Vagina (tissue), 2 donors: ENCODE measurements around the gene KRTAP10-4.

Experiments
- CTCF ChIP-seq, 3 experiments: fragments of 450-650 bp in 2 of 3; fragments of 200-600 bp in 1 of 3; sonication (generic) in 1 of 3; IDR thresholded peaks; one replicate each; pipeline ENCODE4 v1.5.1; 2017 to 2019; ENCODE audit warnings: antibody characterized with exemption in 3 of 3, mild to moderate bottlenecking in 2 of 3, moderate library complexity in 2 of 3
- POLR2A ChIP-seq, 2 donors: fragments of 450-650 bp; IDR thresholded peaks; one replicate each; pipeline ENCODE4 v1.6.1; 2017; ENCODE audit warnings: antibody characterized with exemption in 2 of 2, mild to moderate bottlenecking in 2 of 2, moderate library complexity in 2 of 2
- POLR2AphosphoS5 ChIP-seq, 2 donors: sonication (generic); formaldehyde crosslinking; IDR thresholded peaks; one replicate each; pipeline ENCODE4 v1.9.0; 2017; ENCODE audit warnings: antibody characterized with exemption in 2 of 2, mild to moderate bottlenecking in 2 of 2, low read depth in 1 of 2; ENCODE audit not compliant: insufficient read depth in 1 of 2

- TF ChIP-seq CTCF (IDR thresholded peaks at IDR 0.05) = no peak
- no peak for TF ChIP-seq POLR2A (IDR thresholded peaks at IDR 0.05)
- no peak for TF ChIP-seq POLR2AphosphoS5 (IDR thresholded peaks at IDR 0.05; ENCODE audit: insufficient read depth in 1 of 2, low read depth in 1 of 2)
Observed at GRCh38 chr21:44535963-44536362, 37.6 kb upstream of the KRTAP10-4 start.
